ACHN (cell line): ENCODE data around the gene PSENEN.

Experiments used
- DNase-seq: peaks from one replicate; pipeline ENCODE4 v3.0.0-alpha.2; 2015
- in situ Hi-C: cut with HindIII; loops from 2 replicates; pipeline ENCODE4 v1.10.0; 2017; ENCODE audit warnings: low sequenced_read_pairs, low pct_ligation_motif_present, low pct_unique_long_range_greater_than_20kb

The PSENEN gene

DNA sequence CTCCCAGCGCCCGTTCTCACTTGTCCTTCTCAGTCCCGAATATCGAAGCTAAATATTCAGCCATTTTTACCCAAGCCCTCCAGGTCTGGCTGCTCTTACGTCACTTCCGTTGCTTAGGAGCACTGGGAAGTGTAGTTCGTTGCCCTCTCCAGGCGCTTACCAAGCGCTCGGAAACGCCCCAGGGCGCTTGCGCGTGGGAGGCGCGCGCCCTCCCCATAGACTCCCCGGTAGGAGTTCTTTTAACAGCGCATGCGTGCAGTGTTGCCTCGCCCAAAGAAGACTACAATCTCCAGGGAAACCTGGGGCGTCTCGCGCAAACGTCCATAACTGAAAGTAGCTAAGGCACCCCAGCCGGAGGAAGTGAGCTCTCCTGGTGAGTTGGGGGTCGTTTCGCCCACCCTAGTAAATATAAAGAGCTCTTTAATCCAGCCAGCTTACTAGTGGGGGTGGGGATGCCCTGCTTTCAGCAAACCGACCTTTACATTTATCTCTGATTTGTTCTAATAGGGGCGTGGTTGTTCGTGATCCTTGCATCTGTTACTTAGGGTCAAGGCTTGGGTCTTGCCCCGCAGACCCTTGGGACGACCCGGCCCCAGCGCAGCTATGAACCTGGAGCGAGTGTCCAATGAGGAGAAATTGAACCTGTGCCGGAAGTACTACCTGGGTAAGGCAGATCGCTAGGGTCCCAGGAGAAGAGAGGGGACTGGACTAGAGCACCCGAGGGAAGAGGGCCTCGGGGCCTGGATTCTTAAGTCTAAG, at the start of gene PSENEN, which contains the start of gene U2AF1L4:
Gene PSENEN, plus strand, starts transcription at position 324 of the 759 bp plus-strand sequence. Its CDS starts 280 bp downstream, at position 604.
Gene U2AF1L4, minus strand, starts transcription at position 91 of the 759 bp plus-strand sequence. Its CDS starts 27 bp downstream, at position 64.
- DNase-seq: peak; percentile 98
- in situ Hi-C loops: no loop called here

DNA sequence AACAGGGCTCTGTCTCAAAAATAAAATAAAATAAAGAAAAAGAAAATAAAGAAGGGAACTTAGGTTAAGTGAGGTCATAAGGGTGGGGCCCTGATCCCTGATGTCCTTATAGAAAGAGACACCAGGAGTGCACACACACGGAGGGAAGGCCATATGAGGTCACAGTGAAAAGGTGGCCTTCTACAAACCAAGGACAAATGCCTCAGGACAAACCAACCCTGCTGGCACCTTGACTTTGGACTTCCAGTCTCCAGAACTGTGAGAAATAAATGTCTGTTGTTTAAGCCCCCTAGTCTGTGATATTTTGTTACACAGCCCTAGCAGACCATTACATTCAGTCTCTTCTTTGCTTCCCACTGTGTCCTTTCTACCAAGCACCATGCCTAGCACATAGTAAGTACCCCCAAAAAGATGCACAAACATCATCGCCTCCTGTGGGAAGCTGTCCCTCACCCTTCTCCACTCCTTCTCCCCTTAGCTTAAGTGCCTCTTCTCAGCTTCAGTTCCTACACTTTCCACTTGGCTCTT, 49.5 kb upstream of the PSENEN start:
- DNase-seq: no peak
- in situ Hi-C loops: no loop called here

DNA sequence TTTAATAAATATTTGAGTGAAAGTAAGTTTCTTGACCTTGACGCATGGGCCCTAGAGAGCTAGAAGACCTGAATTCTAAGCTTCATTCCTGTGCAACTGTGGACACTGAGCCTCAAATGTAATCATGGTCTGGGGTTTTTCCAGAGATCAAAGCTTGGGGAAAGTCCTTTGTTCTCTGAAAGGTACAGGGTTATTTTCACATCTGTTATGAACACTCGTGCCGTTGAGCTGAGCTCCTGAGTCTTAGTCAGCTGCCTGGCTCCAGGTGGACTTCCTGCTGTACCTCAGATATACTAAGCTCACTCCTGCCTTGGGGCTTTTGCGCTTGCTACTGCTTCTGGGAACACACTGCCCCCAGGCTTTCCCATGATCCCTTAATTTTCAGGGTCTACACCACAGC, 48.6 kb upstream of the PSENEN start:
- no peak for DNase-seq
- in situ Hi-C loops: no loop called here

DNA sequence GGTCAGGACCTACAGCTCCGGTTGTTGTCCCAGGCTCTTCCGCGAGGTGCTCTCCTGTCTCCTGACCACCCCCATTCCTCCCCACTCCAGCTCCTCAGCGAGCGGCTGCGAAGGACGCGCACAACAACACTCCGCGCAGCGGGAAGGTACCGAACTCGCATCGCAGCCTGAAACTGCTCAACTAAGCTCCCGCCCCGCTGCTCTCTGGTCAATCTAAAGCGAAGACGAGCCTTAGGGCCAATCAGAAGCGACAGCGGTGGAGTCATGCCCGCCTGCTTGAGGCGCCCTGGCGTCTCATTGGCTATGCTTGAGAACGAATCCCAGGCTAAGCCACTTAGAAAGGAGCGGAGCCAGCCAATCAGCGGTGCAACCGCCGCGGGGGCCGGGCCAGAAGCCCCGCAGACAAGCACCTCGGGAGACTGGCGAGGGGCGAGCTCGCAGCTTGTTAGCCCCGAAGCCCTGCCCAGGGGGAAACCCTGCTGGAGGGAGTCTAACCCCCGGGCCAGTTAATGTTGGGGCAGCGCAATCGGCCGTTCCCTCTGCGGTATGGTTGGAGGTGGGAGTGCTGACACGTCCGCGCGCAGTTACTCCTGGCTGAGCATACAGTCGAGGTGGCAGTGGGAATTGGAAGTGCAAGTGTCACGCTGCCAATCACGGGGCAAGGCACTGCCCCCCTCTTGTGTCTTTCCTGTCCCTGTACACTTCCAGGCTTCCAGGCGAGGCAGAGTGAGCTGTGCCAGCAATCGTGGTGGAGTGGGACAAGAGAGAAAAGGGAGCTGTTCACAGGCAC, 43.0 kb upstream of the PSENEN start:
- peak; percentile 97 for DNase-seq
- in situ Hi-C loops: no loop called here

- in situ Hi-C loops: no loop called here
- DNase-seq: no peak
Measured at GRCh38 chr19:35703343-35703742, 42.1 kb upstream of the PSENEN start.

DNA sequence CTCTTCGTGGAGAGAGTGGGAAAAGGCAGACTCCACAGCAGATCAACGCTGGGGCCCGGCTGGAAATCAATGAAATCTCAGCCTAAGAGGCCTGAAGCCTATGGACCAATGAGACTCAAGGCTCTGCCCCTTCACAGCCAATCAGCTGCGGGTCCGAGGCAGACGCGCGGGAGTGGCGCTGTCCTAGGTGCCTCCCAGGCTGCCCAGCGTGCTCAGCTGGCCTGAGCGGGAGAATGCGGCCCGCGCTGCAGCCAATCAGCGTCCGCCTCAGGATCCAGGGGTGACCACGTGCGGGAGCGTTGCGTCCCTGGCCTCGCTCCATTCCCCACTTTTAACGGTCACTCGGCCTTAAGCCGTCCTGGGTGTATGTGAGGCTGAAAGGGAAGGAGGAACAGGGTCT, 41.2 kb upstream of the PSENEN start, which contains the start of gene ZBTB32:
Gene ZBTB32, plus strand, starts transcription at position 341 of the 400 bp plus-strand sequence. CDS start 10,069 bp downstream, outside the sequence.
- no peak for DNase-seq

DNA sequence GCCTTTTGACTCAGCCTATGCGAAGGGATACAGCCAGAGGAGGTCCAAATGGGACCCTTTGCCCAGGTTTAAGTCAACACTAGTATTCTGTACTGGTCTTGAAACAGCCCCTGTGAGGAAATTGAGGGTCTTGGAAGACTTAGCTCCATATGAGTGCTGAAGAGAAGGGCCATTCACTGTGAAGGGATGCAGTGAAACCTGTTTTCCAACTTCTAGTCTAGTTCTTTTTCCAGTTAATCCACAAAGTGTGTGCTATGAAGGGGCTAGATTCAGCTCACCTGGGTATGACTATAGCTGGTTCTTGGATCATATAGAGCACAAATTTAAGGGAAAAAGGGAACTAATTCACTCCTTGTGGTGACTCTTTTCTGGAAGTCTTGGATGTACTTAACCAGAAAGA, 37.1 kb upstream of the PSENEN start:
- in situ Hi-C loops: no loop called here
- DNase-seq: no peak

More for the DNA sequence above, 41.2 kb upstream of the PSENEN start, which contains the start of gene ZBTB32:
- in situ Hi-C loops: no loop called here

DNA sequence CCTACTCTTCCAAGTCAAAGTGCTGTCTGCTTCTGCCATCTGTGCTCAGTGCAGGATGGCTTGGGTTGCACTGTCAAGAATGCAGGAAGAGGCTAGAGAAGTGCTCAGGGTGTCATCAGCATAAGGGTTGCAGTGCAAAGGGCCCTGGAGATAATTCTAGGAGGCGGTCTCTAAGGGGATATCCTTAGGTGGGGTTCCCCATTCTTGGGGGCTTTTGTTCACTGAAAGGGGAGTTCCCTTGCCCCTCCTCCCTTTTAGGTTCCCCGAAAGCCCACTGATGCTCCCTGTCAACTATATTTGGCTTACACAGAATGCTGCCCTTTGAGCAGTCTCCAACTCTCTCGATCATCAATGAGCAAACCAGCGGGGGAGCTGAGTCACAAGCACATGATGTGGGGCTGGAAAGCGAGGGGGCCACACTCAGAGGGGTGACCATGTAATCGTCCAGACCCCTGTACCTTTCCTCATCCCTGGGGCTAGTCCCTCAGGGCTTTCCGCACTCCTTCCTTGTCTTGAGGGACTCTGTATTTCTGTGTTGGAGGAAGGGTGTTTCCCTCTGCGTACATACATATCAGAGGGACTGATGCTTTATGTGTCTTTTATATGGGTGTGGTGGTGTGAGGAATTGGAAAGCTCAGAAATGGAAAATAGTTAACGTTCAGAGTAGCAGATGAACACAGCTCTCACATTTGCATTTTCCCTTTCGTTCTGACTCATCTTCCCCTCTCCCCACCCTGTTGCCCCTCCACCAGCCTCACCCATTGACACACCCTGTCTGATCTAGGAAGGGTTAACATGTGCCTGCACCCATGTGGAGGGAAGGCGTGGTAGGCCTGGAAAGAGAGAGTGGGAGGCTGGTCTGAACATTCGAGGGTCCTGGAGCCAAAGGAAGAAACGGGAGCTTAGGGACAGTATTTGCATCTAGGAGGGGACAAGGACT, 34.4 kb upstream of the PSENEN start:
- DNase-seq: no peak
- in situ Hi-C loops: no loop called here

- in situ Hi-C loops: no loop called here
- no peak for DNase-seq
Measured at GRCh38 chr19:35712567-35713505, 32.6 kb upstream of the PSENEN start.

DNA sequence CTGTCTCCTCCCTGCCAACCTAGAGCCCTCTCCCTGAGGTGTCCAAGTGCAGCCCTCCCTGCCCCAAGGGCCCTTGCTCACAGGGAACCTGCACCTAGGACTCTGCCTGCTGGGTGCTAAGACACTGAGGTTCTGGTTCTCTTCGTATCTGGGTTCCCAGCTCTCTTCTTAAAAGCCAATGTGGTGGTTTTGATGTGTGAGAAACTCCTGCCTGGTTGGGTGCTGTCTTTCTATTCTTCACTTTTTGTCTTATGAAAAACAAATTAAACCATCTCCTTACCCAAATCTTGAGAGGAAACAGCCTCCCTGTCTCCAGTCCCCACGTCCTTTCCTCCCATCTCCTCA, 32.0 kb upstream of the PSENEN start:
- no peak for DNase-seq
- in situ Hi-C loops: no loop called here

GRCh38 chr19:35713904-35714495, 31.5 kb upstream of the PSENEN start:
- in situ Hi-C loops: no loop called here
- no peak for DNase-seq

DNA sequence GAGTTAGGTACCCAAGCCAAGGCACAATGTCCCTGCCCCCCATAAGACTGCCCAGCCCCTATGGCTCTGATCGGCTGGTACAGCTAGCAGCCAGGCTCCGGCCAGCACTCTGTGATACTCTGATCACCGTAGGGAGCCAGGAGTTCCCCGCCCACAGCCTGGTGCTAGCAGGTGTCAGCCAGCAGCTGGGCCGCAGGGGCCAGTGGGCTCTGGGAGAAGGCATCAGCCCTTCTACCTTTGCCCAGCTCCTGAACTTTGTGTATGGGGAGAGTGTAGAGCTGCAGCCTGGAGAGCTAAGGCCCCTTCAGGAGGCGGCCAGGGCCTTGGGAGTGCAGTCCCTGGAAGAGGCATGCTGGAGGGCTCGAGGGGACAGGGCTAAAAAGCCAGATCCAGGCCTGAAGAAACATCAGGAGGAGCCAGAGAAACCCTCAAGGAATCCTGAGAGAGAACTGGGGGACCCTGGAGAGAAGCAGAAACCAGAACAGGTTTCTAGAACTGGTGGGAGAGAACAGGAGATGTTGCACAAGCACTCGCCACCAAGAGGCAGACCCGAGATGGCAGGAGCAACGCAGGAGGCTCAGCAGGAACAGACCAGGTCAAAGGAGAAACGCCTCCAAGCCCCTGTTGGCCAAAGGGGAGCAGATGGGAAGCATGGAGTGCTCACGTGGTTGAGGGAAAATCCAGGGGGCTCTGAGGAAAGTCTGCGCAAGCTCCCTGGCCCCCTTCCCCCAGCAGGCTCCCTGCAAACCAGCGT, 30.7 kb upstream of the PSENEN start:
- in situ Hi-C loops: no loop called here
- no peak for DNase-seq

- DNase-seq: no peak
- in situ Hi-C loops: no loop called here
Measured at GRCh38 chr19:35715355-35715809, 30.1 kb upstream of the PSENEN start.

GRCh38 chr19:35715981-35716800, 29.3 kb upstream of the PSENEN start:
- no peak for DNase-seq
- in situ Hi-C loops: no loop called here

DNA sequence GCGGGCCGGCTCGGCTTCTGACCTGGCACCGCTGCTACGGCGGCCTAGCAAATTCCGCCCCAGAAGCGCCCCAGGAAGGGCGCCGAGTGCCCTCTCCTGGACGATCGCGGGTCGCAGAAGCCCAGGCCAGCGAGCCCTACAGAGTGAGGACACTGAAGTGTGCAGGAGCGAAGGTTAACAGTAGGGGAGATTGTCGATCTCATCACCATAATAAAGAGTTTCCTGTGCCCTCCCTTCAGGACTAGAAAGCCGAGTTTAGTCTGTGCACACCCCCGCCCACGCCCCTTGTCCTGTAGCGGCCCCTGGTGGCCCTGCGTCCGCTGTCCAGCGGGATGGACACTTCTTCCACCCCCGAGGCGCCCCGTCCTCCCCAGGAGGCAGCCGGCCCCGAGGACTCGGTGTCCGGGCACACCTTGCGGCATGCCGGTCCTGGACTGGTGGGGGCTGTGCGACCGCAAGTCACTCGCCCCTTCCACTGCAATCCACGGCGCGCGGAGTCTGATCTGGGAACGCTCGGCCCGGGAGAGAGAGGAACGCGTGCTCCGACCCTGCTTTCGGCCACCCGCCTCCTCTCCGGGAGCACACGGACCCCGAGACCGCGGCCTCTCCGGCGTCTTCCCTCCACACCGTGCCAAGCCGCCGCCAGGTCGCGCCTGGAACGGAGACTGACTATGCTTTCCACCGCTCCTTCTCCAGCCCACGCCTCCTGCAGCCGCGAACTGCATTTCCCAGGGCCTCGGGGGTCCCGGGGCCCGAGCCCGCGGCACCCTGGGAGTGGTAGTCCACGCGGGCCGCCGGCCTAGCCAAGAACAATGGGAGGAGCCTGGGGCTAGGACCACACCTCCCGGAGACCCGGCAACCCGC, 28.4 kb upstream of the PSENEN start:
- peak; percentile 83 for DNase-seq
- in situ Hi-C loops: no loop called here
